ENCODE results near the gene MEIS2. TPM values are rescaled to one million over a fixed set of nuclear protein-coding genes. Genes with fewer than 3 reads are reported as not detected.

MEIS2 gene
- total and polyA plus RNA-seq, 5 experiments from 2014 or later = not detected

GRCh38 chr15:36888011-36888992 is 212.0 kb downstream of the MEIS2 start:
- POLR2A ChIA-PET = no interaction called here
- Mint-ChIP-seq H3K27me3 (peaks cover 58 to 87% (median 70%) of the 10 kb centered on the region in 5 donors), H3K9me3 (peaks cover 0 to 35% (median 10%) of the 10 kb centered on the region in 9 donors), H3K36me3 (peaks cover 4 to 24% (median 7%) of the 10 kb centered on the region in 3 donors), H3K4me3 (peak overlapping the region in 4 of 10 donors; percentile 27 to 58 (median 29)), H3K27ac (no peak overlapping the region), H3K4me1 (peaks cover 4 to 20% (median 15%) of the 10 kb centered on the region in 4 donors)
- ATAC-seq = no peak
- no peak for DNase-seq

GRCh38 chr15:36887214-36887961 is 213.0 kb downstream of the MEIS2 start:
- DNase-seq (no peak), ATAC-seq (no peak)
- Mint-ChIP-seq H3K4me1 (peaks cover 4 to 20% (median 16%) of the 10 kb centered on the region in 4 donors), H3K27me3 (peaks cover 61 to 97% (median 74%) of the 10 kb centered on the region in 5 donors), H3K4me3 (peak overlapping the region in 8 of 10 donors; percentile 28 to 63 (median 40)), H3K27ac (no peak overlapping the region), H3K36me3 (peaks cover 4 to 24% (median 7%) of the 10 kb centered on the region in 3 donors), H3K9me3 (peaks cover 0 to 38% (median 10%) of the 10 kb centered on the region in 9 donors)
- POLR2A ChIA-PET = no interaction called here

- ATAC-seq = no peak
- Mint-ChIP-seq H3K36me3 (peaks cover 4 to 24% (median 7%) of the 10 kb centered on the region in 3 donors), H3K4me3 (peak overlapping the region in 1 of 10 donors; percentile 58), H3K9me3 (peaks cover 0 to 42% (median 10%) of the 10 kb centered on the region in 9 donors), H3K27me3 (peaks cover 63 to 97% (median 81%) of the 10 kb centered on the region in 5 donors), H3K27ac (no peak overlapping the region), H3K4me1 (peaks cover 4 to 20% (median 16%) of the 10 kb centered on the region in 4 donors)
- POLR2A ChIA-PET = no interaction called here
- DNase-seq = no peak
Measured at GRCh38 chr15:36886701-36887100, 213.6 kb downstream of the MEIS2 start.

GRCh38 chr15:36886191-36886590 is 214.2 kb downstream of the MEIS2 start:
- H3K4me1 Mint-ChIP-seq = peaks cover 4 to 20% (median 16%) of the 10 kb centered on the region in 4 donors
- no peak overlapping the region for H3K27ac Mint-ChIP-seq
- peaks cover 64 to 97% (median 84%) of the 10 kb centered on the region in 5 donors for H3K27me3 Mint-ChIP-seq
- ATAC-seq (no peak), DNase-seq (no peak)
- no peak overlapping the region for H3K4me3 Mint-ChIP-seq
- H3K9me3 Mint-ChIP-seq = peaks cover 0 to 38% (median 10%) of the 10 kb centered on the region in 9 donors
- H3K36me3 Mint-ChIP-seq = peaks cover 4 to 24% (median 7%) of the 10 kb centered on the region in 3 donors
- POLR2A ChIA-PET = no interaction called here

GRCh38 chr15:36885771-36886170 is 214.6 kb downstream of the MEIS2 start:
- no peak for ATAC-seq
- H3K4me1 Mint-ChIP-seq = peaks cover 4 to 20% (median 16%) of the 10 kb centered on the region in 4 donors
- H3K9me3 Mint-ChIP-seq = peaks cover 0 to 38% (median 10%) of the 10 kb centered on the region in 9 donors
- POLR2A ChIA-PET = no interaction called here
- DNase-seq = no peak
- peaks cover 62 to 100% (median 85%) of the 10 kb centered on the region in 5 donors for H3K27me3 Mint-ChIP-seq
- H3K27ac Mint-ChIP-seq = no peak overlapping the region
- peaks cover 4 to 24% (median 7%) of the 10 kb centered on the region in 3 donors for H3K36me3 Mint-ChIP-seq
- H3K4me3 Mint-ChIP-seq = no peak overlapping the region

GRCh38 chr15:36884936-36885635 is 215.3 kb downstream of the MEIS2 start:
- no peak for ATAC-seq
- POLR2A ChIA-PET = no interaction called here
- no peak overlapping the region for H3K27ac Mint-ChIP-seq

GRCh38 chr15:36884518-36884875 is 215.9 kb downstream of the MEIS2 start:
- no peak overlapping the region for H3K27ac Mint-ChIP-seq
- ATAC-seq = no peak
- no peak overlapping the region for H3K4me3 Mint-ChIP-seq
- peaks cover 61 to 100% (median 88%) of the 10 kb centered on the region in 5 donors for H3K27me3 Mint-ChIP-seq
- peaks cover 0 to 38% (median 10%) of the 10 kb centered on the region in 9 donors for H3K9me3 Mint-ChIP-seq
- no peak for DNase-seq
- peaks cover 4 to 24% (median 7%) of the 10 kb centered on the region in 3 donors for H3K36me3 Mint-ChIP-seq
- POLR2A ChIA-PET = no interaction called here
- peaks cover 6 to 22% (median 16%) of the 10 kb centered on the region in 4 donors for H3K4me1 Mint-ChIP-seq

More at GRCh38 chr15:36884936-36885635, 215.3 kb downstream of the MEIS2 start:
- no peak overlapping the region for H3K4me3 Mint-ChIP-seq
- peaks cover 58 to 100% (median 87%) of the 10 kb centered on the region in 5 donors for H3K27me3 Mint-ChIP-seq
- H3K36me3 Mint-ChIP-seq = peaks cover 4 to 24% (median 7%) of the 10 kb centered on the region in 3 donors
- DNase-seq = no peak
- H3K9me3 Mint-ChIP-seq = peaks cover 0 to 38% (median 10%) of the 10 kb centered on the region in 9 donors
- H3K4me1 Mint-ChIP-seq = peaks cover 6 to 20% (median 16%) of the 10 kb centered on the region in 4 donors

GRCh38 chr15:36883713-36884517 is 216.4 kb downstream of the MEIS2 start:
- H3K4me1 Mint-ChIP-seq = peaks cover 8 to 28% (median 17%) of the 10 kb centered on the region in 4 donors
- H3K36me3 Mint-ChIP-seq = peaks cover 7 to 24% (median 9%) of the 10 kb centered on the region in 3 donors
- POLR2A ChIA-PET = no interaction called here
- H3K4me3 Mint-ChIP-seq = peak overlapping the region in 1 of 10 donors; percentile 9
- peak overlapping the region in 1 of 10 donors; percentile 20 for H3K27ac Mint-ChIP-seq
- ATAC-seq (no peak), DNase-seq (peak in 7 of 10 donors; percentile 2 to 26 (median 13))
- peaks cover 0 to 34% (median 10%) of the 10 kb centered on the region in 9 donors for H3K9me3 Mint-ChIP-seq
- H3K27me3 Mint-ChIP-seq = peaks cover 62 to 100% (median 89%) of the 10 kb centered on the region in 5 donors

- Mint-ChIP-seq H3K36me3 (peaks cover 5 to 20% (median 12%) of the 10 kb centered on the region in 3 donors), H3K27me3 (peaks cover 61 to 100% (median 91%) of the 10 kb centered on the region in 5 donors), H3K4me3 (no peak overlapping the region), H3K4me1 (peaks cover 9 to 36% (median 20%) of the 10 kb centered on the region in 4 donors), H3K27ac (no peak overlapping the region), H3K9me3 (peaks cover 0 to 25% (median 10%) of the 10 kb centered on the region in 9 donors)
- POLR2A ChIA-PET = no interaction called here
- DNase-seq (no peak), ATAC-seq (no peak)
Measured at GRCh38 chr15:36882487-36883131, 217.7 kb downstream of the MEIS2 start.

- ATAC-seq = no peak
- peaks cover 5 to 19% (median 10%) of the 10 kb centered on the region in 3 donors for H3K36me3 Mint-ChIP-seq
- H3K4me3 Mint-ChIP-seq = no peak overlapping the region
- POLR2A ChIA-PET = no interaction called here
- peaks cover 61 to 100% (median 90%) of the 10 kb centered on the region in 5 donors for H3K27me3 Mint-ChIP-seq
- H3K9me3 Mint-ChIP-seq = peaks cover 0 to 23% (median 9%) of the 10 kb centered on the region in 9 donors
- H3K27ac Mint-ChIP-seq = peak overlapping the region in 1 of 10 donors; percentile 40
- H3K4me1 Mint-ChIP-seq = peaks cover 8 to 34% (median 18%) of the 10 kb centered on the region in 4 donors
- no peak for DNase-seq
Measured at GRCh38 chr15:36882056-36882455, 218.3 kb downstream of the MEIS2 start.

GRCh38 chr15:36881516-36881915 is 218.8 kb downstream of the MEIS2 start:
- Mint-ChIP-seq H3K36me3 (peaks cover 5 to 19% (median 9%) of the 10 kb centered on the region in 3 donors), H3K27ac (no peak overlapping the region), H3K4me1 (peaks cover 7 to 31% (median 18%) of the 10 kb centered on the region in 4 donors), H3K4me3 (no peak overlapping the region), H3K27me3 (peaks cover 56 to 98% (median 86%) of the 10 kb centered on the region in 5 donors), H3K9me3 (peaks cover 0 to 18% (median 8%) of the 10 kb centered on the region in 9 donors)
- POLR2A ChIA-PET = no interaction called here
- DNase-seq = no peak
- ATAC-seq = no peak
